MM.1S (cell line): ENCODE results near the gene TMCC1.

Experiments
- EZH2 ChIP-seq: fragments of 300-600 bp; sonication (generic); optimal IDR thresholded peaks from 2 replicates; pipeline ENCODE3; 2017; ENCODE audit warnings: low read depth, mild to moderate bottlenecking, antibody characterized with exemption, low read length, mixed read lengths
- TF ChIP-seq, protein P1 (sequence below): fragments of 300-600 bp; sonication (generic); IDR thresholded peaks from 2 replicates; pipeline ENCODE4 v1.5.1; 2016; ENCODE audit warnings: antibody characterized with exemption, low read length, mixed read lengths

- TF ChIP-seq, protein P1, sequence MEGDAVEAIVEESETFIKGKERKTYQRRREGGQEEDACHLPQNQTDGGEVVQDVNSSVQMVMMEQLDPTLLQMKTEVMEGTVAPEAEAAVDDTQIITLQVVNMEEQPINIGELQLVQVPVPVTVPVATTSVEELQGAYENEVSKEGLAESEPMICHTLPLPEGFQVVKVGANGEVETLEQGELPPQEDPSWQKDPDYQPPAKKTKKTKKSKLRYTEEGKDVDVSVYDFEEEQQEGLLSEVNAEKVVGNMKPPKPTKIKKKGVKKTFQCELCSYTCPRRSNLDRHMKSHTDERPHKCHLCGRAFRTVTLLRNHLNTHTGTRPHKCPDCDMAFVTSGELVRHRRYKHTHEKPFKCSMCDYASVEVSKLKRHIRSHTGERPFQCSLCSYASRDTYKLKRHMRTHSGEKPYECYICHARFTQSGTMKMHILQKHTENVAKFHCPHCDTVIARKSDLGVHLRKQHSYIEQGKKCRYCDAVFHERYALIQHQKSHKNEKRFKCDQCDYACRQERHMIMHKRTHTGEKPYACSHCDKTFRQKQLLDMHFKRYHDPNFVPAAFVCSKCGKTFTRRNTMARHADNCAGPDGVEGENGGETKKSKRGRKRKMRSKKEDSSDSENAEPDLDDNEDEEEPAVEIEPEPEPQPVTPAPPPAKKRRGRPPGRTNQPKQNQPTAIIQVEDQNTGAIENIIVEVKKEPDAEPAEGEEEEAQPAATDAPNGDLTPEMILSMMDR, result no peak
- TF ChIP-seq EZH2, result no peak
These were observed 277.2 kb downstream of the TMCC1 start for GRCh38 chr3:129616291-129616690.
